Loucy (cell line): ENCODE data around the gene SMPD2.

Source experiments
- H2AFZ ChIP-seq: fragments of 200-600 bp; sonication (generic); 2 replicates; pipeline ENCODE4 v1.6.0; 2016; ENCODE audit warnings: antibody characterized with exemption, mild to moderate bottlenecking, low read length, moderate library complexity
- H3F3A ChIP-seq: fragments of 200-600 bp; 2 replicates; pipeline ENCODE4 v1.6.0; 2016; ENCODE audit warnings: antibody characterized with exemption, low read depth, mild to moderate bottlenecking
- H3K27me3 ChIP-seq: fragments of 200-600 bp; sonication (generic); 2 replicates; pipeline ENCODE4 v1.6.1; 2014; ENCODE audit warnings: low read length, mild to moderate bottlenecking; ENCODE audit not compliant: insufficient read depth, poor library complexity, severe bottlenecking
- H3K36me3 ChIP-seq: fragments of 200-600 bp; sonication (generic); 2 replicates; pipeline ENCODE4 v1.6.1; 2016; ENCODE audit warnings: low read length; ENCODE audit not compliant: insufficient read depth
- H3K4me1 ChIP-seq: fragments of 200-600 bp; sonication (generic); 2 replicates; pipeline ENCODE4 v1.5.1; 2014; ENCODE audit warnings: low read length, mild to moderate bottlenecking; ENCODE audit not compliant: insufficient read depth, poor library complexity, severe bottlenecking
- H3K4me2 ChIP-seq: fragments of 200-600 bp; sonication (generic); 2 replicates; pipeline ENCODE4 v1.6.0; 2014; ENCODE audit warnings: antibody characterized with exemption, low read length, low read depth, mild to moderate bottlenecking; ENCODE audit not compliant: poor library complexity, severe bottlenecking
- H3K4me3 ChIP-seq: fragments of 200-600 bp; sonication (generic); 2 replicates; pipeline ENCODE4 v1.5.1; 2014; ENCODE audit warnings: low read length, mild to moderate bottlenecking, mixed read lengths; ENCODE audit not compliant: poor library complexity, severe bottlenecking
- H3K79me2 ChIP-seq: fragments of 200-600 bp; sonication (generic); 2 replicates; pipeline ENCODE4 v1.6.1; 2014; ENCODE audit warnings: low read length; ENCODE audit not compliant: insufficient read depth
- H3K9ac ChIP-seq: fragments of 200-600 bp; sonication (generic); 2 replicates; pipeline ENCODE4 v1.6.0; 2014; ENCODE audit warnings: mild to moderate bottlenecking, low read depth, low read length, moderate library complexity; ENCODE audit not compliant: poor library complexity, severe bottlenecking
- H3K9me2 ChIP-seq: fragments of 200-600 bp; sonication (generic); replicated peaks from 2 replicates; pipeline ENCODE4 v1.6.1; 2016; ENCODE audit warnings: low read depth, low read length, mixed read lengths
- H3K9me3 ChIP-seq: fragments of 200-600 bp; sonication (generic); 2 replicates; pipeline ENCODE4 v1.6.1; 2014; ENCODE audit warnings: mild to moderate bottlenecking, antibody characterized with exemption, low read length, low read depth; ENCODE audit not compliant: insufficient read depth
- H4K20me1 ChIP-seq: fragments of 200-600 bp; sonication (generic); 2 replicates; pipeline ENCODE4 v1.6.0; 2014; ENCODE audit warnings: antibody characterized with exemption, low read length, mild to moderate bottlenecking; ENCODE audit not compliant: insufficient read depth, poor library complexity, severe bottlenecking
- CTCF ChIP-seq: fragments of 200-600 bp; sonication (generic); conservative IDR thresholded peaks from 2 replicates; pipeline ENCODE4 v1.5.1; 2014; ENCODE audit warnings: mild to moderate bottlenecking, antibody characterized with exemption, low read length
- EZH2phosphoT487 ChIP-seq: fragments of 200-600 bp; IDR thresholded peaks from 2 replicates; pipeline ENCODE4 v1.6.1; 2018; ENCODE audit warnings: antibody characterized with exemption, mild to moderate bottlenecking, moderate library complexity, borderline replicate concordance

Gene SMPD2

GRCh38 chr6:109469591-109470189 lies 29.2 kb downstream of the SMPD2 start:
- Histone ChIP-seq H3K9me2 (no peaks in the 10 kb centered on the region), H3F3A (no peaks in the 10 kb centered on the region), H3K9ac (no peak overlapping the region), H2AFZ (no peak overlapping the region), H3K36me3 (peaks cover 73% of the 10 kb centered on the region), H3K79me2 (peaks cover 40% of the 10 kb centered on the region), H3K9me3 (no peaks in the 10 kb centered on the region), H3K4me2 (no peak overlapping the region), H3K4me3 (no peak overlapping the region), H3K4me1 (no peaks in the 10 kb centered on the region), H4K20me1 (no peaks in the 10 kb centered on the region), H3K27me3 (no peaks in the 10 kb centered on the region)
- TF ChIP-seq EZH2phosphoT487 (no peak), CTCF (no peak)

GRCh38 chr6:109471105-109471810 lies 30.7 kb downstream of the SMPD2 start:
- no peak for TF ChIP-seq CTCF
- TF ChIP-seq EZH2phosphoT487, result no peak
- Histone ChIP-seq H3K4me3 (no peak overlapping the region), H3K4me2 (no peak overlapping the region), H3K79me2 (peaks cover 43% of the 10 kb centered on the region), H3K9ac (no peak overlapping the region), H4K20me1 (peaks cover 2% of the 10 kb centered on the region), H3F3A (no peaks in the 10 kb centered on the region), H3K36me3 (peaks cover 62% of the 10 kb centered on the region), H3K27me3 (no peaks in the 10 kb centered on the region), H3K9me3 (no peaks in the 10 kb centered on the region), H2AFZ (no peak overlapping the region), H3K4me1 (peaks cover 12% of the 10 kb centered on the region), H3K9me2 (no peaks in the 10 kb centered on the region)

- no peaks in the 10 kb centered on the region for H3K9me3 ChIP-seq
- no peak overlapping the region for H2AFZ ChIP-seq
- no peaks in the 10 kb centered on the region for H3F3A ChIP-seq
- no peak overlapping the region for H3K9ac ChIP-seq
- H3K36me3 ChIP-seq, result peaks cover 53% of the 10 kb centered on the region; the same call in 1 of the 2 replicates
- H3K9me2 ChIP-seq, result no peaks in the 10 kb centered on the region
- no peak overlapping the region for H3K4me3 ChIP-seq
- peaks cover 13% of the 10 kb centered on the region for H4K20me1 ChIP-seq
- peaks cover 54% of the 10 kb centered on the region for H3K79me2 ChIP-seq
- H3K4me2 ChIP-seq, result no peak overlapping the region
- no peaks in the 10 kb centered on the region for H3K27me3 ChIP-seq
- peaks cover 23% of the 10 kb centered on the region for H3K4me1 ChIP-seq
- TF ChIP-seq EZH2phosphoT487, result no peak
Measured at GRCh38 chr6:109472132-109472995, 31.8 kb downstream of the SMPD2 start.
